SH-SY5Y (cell line): ENCODE results near the gene AOPEP.

Experiments used
- GATA2 ChIP-seq: IDR thresholded peaks from 2 replicates; pipeline ENCODE4 v1.6.1; 2011; ENCODE audit warnings: mild to moderate bottlenecking, low read depth, low read length
- GATA3 ChIP-seq: IDR thresholded peaks from 2 replicates; pipeline ENCODE4 v1.6.1; 2011; ENCODE audit warnings: low read depth, mild to moderate bottlenecking, low read length, moderate library complexity

GRCh38 chr9:95100071-95100627 is 373.6 kb downstream of the AOPEP start:
- TF ChIP-seq GATA3 (no peak), GATA2 (no peak)
